SH-SY5Y (cell line): Measurements from ENCODE around the gene UBQLN2.

Source experiments
- GATA2 ChIP-seq: IDR thresholded peaks from 2 replicates; pipeline ENCODE4 v1.6.1; 2011; ENCODE audit warnings: mild to moderate bottlenecking, low read depth, low read length
- GATA3 ChIP-seq: IDR thresholded peaks from 2 replicates; pipeline ENCODE4 v1.6.1; 2011; ENCODE audit warnings: low read depth, mild to moderate bottlenecking, low read length, moderate library complexity

GRCh38 chrX:56615282-56615681, 51.9 kb downstream of the UBQLN2 start:
- no peak for TF ChIP-seq GATA2
- TF ChIP-seq GATA3, result no peak
